GM11168 (cell line): ENCODE data around the gene WDR91.

ENCODE experiments used
- in situ Hi-C: fragments of 300-500 bp; cut with MboI; formaldehyde crosslinking; loops from one replicate; pipeline ENCODE4 v1.12.0; 2022; ENCODE audit warnings: low sequenced_read_pairs; ENCODE audit not compliant: unreplicated experiment

Gene WDR91

GRCh38 chr7:135181929-135182678, 29.2 kb downstream of the WDR91 start:
- in situ Hi-C loops = no loop called here

DNA sequence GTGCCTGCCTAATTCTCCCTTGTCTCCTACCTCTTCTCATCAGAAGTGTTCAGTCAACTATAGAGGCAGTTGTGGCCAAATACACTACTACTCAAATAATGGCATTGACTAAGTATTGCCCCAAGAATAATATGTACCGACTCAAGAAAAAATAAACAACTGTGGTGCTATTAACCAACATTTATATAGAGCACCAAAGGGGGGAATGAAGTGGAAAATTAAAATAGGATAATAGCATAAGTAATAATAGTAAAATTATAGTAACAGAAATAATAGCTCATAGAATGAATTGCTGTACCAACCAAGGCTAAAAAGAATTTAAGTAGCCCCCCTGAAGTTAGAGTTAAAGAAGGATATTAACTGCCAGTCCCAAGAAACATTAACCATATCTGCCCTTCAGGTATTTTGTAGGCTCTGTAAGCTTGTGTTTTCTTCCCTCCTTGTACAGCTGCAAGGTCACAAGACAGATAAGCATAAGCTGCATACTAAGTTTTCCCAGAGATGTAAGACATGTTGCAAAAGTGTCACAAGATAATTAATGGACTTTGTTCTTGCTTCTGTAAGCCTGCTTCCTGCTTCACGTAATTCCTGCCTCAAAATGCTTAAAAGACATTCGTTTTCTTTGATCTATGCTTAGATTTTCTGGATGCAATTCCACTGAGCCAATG, 29.9 kb downstream of the WDR91 start:
- in situ Hi-C loops = no loop called here

DNA sequence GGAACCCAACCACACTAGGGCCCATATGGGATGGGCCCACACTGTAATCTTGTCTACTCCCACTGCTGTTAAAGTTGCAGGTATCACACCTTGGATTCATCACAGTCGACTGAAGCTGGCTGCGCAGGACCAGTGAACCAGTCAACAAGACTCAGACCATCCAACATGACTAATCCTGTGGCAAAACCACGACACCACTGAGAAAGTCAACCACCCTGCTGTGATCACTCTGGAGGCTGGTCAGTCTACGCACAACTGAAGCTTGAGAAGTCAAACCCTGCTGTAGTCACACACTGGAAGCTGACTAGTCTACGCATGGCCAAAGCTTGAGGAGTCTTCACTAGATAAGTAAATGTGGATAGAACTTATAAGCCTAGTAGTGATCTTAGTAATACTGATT, 31.2 kb downstream of the WDR91 start:
- in situ Hi-C loops = no loop called here

DNA sequence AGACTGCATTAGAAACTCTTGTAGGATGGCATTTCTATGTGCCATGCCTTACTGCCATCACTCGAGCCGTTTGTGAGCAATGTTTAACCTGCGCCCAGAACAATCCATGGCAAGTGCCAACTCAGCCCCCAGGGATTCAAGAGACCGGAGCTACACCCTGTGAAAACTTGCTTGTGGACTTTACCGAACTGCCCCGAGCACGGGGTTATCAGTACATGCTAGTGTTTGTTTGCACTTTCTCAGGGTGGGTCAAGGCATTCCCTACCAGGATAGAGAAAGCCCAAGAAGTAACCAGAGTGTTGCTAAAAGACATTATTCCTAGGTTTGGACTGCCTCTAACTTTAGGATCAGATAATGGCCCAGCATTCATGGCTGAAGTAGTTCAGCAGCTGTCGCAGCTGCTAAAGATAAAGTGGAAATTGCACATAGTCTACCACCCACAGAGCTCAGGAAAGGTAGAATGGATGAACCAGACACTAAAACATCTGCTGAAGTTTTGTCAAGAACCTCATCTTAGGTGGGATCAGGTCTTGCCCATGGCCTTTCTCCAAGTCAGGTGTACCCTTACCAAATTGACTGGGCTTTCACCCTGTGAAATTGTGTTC, 31.9 kb downstream of the WDR91 start:
- in situ Hi-C loops = no loop called here

DNA sequence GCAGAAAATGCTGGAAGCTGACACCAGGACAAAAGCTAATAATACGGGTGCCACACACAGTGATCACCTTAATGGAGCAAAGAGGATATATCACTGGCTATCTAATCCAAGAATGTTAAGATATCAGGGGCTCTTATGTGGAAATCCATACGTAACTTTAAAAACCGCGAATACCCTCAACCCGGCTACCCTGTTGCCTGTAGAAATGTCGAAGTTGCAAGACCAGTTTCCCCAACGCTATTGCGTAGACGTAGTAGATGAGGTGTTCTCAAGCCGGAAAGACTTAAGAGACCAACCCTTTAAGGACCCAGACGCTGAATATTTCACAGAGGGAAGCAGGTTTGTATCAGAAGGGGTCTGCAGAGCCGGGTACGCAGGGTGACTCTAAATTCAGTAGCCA, 33.0 kb downstream of the WDR91 start:
- in situ Hi-C loops = no loop called here

DNA sequence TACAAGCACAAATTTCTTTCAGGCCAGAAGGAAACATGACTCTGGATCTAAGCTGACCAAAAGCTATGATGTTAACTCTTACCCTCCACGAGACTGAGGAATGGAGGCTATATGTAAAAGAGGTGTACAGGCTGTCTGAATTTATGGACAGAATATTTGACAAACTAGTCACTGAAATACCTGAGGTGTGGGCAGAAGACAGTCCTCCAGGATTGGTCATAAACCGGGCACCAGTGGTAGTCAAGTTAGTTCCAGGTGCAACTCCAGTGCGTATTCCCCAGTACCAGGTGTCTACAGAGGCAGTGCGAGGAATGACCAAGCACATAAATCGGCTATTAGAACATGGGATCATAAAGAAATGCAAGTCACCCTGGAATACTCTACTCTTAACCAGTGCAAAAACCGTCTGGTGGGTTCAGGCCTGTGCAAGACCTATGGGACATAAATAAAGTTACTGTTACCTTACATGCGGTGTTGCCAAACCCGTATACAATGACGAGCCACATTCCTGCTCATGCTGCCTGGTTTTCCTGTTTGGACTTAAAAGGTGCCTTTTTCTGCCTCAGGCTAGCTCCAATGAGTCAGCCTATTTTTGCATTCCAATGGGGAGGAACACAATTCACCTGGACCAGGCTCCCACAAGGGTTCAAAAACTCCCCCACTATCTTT, 34.2 kb downstream of the WDR91 start:
- in situ Hi-C loops = no loop called here

GRCh38 chr7:135175931-135176330, 35.4 kb downstream of the WDR91 start:
- in situ Hi-C loops = no loop called here

DNA sequence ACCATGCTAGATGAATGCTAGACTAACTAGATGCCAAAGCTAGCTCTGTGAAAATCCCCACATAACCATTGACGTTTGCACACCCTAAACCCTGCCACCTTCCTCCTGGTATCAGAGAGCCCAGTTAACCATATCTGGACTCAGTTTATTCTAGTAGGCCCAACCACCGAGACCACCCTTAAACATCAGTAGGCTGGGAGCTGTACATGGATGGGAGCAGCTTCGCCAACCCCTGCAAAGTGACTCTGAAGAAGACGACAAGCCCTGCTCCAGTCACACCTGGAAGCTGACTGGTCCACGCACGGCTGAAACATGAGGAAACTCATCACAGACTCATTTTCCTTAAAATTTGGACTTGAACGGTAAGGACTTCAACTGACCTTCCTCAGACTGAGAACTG, 36.4 kb downstream of the WDR91 start:
- in situ Hi-C loops = loop anchor here (25.0 kb wide), 1 partner anchor 538 kb away; the partner anchor contains the start of gene BPGM

DNA sequence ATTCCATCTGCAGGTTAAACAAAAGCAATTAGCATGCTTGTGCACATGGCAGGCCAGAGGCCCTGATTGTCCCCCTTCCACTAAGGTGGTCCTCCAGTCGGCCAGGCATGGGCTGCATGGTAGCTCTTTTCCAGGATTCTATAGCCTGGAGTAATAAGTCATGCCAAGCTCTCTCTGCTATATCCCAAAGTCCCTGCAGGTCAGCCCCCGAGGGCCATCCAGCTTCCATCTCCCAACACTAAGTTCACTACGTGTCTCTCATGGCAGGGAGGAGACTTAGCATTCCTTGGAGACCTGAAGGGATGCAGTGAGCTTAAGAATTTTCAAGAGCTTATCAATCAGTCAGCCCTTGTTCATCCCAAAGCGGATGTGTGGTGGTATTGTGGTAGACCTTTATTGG, 37.4 kb downstream of the WDR91 start:
- in situ Hi-C loops = loop anchor here (25.0 kb wide), 1 partner anchor 537 kb away; the partner anchor contains the start of gene BPGM

- in situ Hi-C loops = loop anchor here (25.0 kb wide), 1 partner anchor 534 kb away; the partner anchor contains the start of gene BPGM
Measured at GRCh38 chr7:135171581-135172291, 39.6 kb downstream of the WDR91 start.

- in situ Hi-C loops = loop anchor here (25.0 kb wide), 1 partner anchor 534 kb away; the partner anchor contains the start of gene BPGM
Measured at GRCh38 chr7:135170998-135171481, 40.3 kb downstream of the WDR91 start.

DNA sequence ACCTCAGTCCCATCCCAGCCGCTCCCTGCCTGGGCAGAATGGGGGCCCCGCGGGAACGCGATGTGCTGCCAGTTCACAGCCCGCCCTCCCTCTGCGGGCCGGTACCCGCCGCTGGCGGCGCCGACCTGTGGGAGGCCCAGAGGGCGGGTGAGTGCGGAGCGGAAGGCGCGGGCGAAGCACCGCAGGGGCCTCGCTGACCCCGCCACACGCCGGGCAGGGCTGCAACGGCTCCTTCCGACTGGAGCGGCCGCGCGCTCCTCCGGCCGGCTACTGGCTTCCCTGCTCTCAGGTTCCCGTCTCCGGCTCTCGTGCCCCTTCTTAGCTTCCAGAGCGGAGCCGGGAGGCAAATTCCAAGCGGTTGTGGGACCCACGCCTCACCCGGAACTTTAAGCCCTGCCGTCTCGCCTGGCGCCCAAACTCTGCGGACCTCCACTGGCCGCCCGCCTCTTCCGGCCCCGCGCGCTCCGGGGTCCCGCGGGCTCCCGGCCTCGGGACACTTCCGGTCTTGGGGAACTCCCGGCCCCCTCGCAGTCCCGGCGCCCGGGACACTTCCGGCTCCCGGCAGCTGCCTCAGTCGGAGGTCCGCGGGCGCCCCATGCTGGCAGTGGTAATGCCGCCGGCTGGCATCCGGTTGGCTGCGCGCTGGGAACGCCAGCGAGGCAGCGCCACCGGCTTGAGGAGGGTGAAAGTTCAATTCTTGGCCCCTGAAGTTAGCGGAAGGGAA, 40.9 kb downstream of the WDR91 start, which contains the start of gene CYREN:
Gene CYREN, minus strand, starts transcription at position 434 of the 724 bp plus-strand sequence. CDS start 1,785 bp downstream, outside the sequence.
- in situ Hi-C loops = loop anchor here (25.0 kb wide), 1 partner anchor 533 kb away; the partner anchor contains the start of gene BPGM

DNA sequence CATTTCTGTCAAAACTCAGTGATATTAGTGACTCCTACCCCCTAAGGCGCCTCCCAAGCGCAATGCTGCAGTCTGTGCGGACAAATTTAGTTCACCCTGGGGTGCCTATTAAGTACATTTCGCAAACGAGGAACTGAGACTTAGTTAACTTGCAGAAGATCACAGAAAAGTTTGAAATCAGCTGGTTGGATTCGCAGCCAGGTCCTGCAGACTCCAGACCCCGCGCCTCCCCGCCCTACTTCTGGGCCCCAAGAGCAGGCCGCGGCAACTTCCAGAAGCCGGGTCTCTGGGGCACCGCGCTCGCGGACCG, 41.4 kb downstream of the WDR91 start:
- in situ Hi-C loops = loop anchor here (5.0 to 25.0 kb wide), 2 partner anchors 178 to 533 kb away; partner anchors contain the start of gene BPGM

DNA sequence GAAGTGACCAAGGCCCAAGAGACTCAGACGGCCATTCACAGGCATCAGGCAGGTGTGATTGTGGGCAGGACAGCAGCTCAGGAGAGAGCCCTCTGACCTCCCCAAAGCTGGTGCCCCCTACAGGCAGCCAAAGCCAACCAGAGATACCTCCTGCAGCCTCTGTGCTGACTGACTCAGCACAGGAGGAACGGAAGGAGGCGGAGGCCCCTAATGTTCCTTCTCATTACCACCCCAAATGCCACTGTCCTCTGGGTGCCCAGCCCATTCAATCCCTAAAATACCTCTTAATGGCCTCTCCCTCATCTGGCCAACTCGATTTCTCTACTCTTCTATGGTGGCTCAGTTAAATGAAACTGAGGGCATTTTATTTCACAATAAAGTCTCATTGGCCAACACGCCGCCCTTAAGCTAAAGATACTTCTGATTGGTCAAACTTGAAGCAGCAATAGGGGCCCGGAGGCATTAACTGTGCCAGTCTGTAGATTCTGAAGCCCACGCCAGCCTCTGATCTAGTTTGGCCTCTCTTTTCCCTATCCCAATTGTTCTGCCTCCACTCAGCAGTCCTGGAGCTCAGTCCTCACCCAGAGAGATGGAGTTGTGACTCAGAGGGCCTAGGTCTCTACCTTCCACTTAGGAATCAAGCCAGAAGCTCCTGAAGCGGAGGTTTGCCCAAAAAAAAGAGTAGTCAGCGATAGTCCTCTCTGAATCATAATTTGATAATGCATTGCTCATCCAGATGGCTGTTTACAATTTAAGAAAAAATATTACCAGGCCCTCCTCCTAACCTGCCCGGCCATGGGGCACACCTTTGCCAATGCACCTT, 42.0 kb downstream of the WDR91 start:
- in situ Hi-C loops = loop anchor here (5.0 to 25.0 kb wide), 2 partner anchors 177 to 532 kb away; partner anchors contain the start of gene BPGM

GRCh38 chr7:135168489-135169140, 42.7 kb downstream of the WDR91 start:
- in situ Hi-C loops = loop anchor here (5.0 to 25.0 kb wide), 2 partner anchors 176 to 531 kb away; partner anchors contain the start of gene BPGM

DNA sequence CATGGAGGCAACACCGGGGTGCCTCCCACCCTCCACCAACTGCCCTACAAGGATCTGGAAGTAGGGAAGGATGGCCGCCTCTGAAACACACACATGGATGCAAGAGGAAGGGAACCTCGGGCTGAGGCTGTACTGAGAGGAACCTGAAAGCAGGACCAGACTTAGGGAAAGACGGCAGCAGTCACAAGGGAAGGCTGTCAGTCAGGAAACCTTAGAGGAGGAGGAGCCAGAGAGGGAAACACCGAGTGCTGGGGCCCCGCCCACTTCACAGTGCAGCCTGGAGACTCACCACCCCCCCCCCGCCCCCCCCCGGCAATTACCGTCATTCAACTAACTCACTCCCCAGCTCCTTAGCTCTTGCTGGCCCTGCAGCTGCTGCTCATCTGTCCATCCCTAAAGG, 43.3 kb downstream of the WDR91 start:
- in situ Hi-C loops = loop anchor here (5.0 to 25.0 kb wide), 2 partner anchors 176 to 531 kb away; partner anchors contain the start of gene BPGM

- in situ Hi-C loops = loop anchor here (5.0 to 25.0 kb wide), 2 partner anchors 175 to 530 kb away; partner anchors contain the start of gene BPGM
Measured at GRCh38 chr7:135167365-135167917, 43.9 kb downstream of the WDR91 start.
